ENCODE data around the gene CENPU.

The CENPU gene

GRCh38 chr4:184713887-184714286 lies 20.0 kb downstream of the CENPU start:
- Mint-ChIP-seq H3K27me3 (no peaks in the 10 kb centered on the region), H3K36me3 (ENCODE audit: low read depth) (peaks cover 17% of the 10 kb centered on the region), H3K4me1 (ENCODE audit: low read depth) (peaks cover 5% of the 10 kb centered on the region), H3K9me3 (no peaks in the 10 kb centered on the region), H3K27ac (no peak overlapping the region), H3K4me3 (no peak overlapping the region)
- intact Hi-C loops (cut with micrococcal nuclease) = no loop called here

GRCh38 chr4:184712322-184712721 lies 21.6 kb downstream of the CENPU start:
- H3K36me3 Mint-ChIP-seq (ENCODE audit: low read depth) = peaks cover 11% of the 10 kb centered on the region
- H3K27me3 Mint-ChIP-seq = no peaks in the 10 kb centered on the region
- H3K27ac Mint-ChIP-seq = no peak overlapping the region
- peaks cover 4% of the 10 kb centered on the region for H3K4me1 Mint-ChIP-seq (ENCODE audit: low read depth)
- H3K9me3 Mint-ChIP-seq = no peaks in the 10 kb centered on the region
- H3K4me3 Mint-ChIP-seq = no peak overlapping the region
- intact Hi-C loops (cut with micrococcal nuclease) = no loop called here

- no peak overlapping the region for H3K4me3 Mint-ChIP-seq
- H3K36me3 Mint-ChIP-seq (ENCODE audit: low read depth) = peaks cover 5% of the 10 kb centered on the region
- no peaks in the 10 kb centered on the region for H3K9me3 Mint-ChIP-seq
- H3K4me1 Mint-ChIP-seq (ENCODE audit: low read depth) = no peaks in the 10 kb centered on the region
- H3K27me3 Mint-ChIP-seq = no peaks in the 10 kb centered on the region
- intact Hi-C loops (cut with micrococcal nuclease) = no loop called here
- no peak overlapping the region for H3K27ac Mint-ChIP-seq
Measured at GRCh38 chr4:184706453-184706852, 27.4 kb downstream of the CENPU start.

- H3K4me1 Mint-ChIP-seq (ENCODE audit: low read depth) = no peaks in the 10 kb centered on the region
- no peak overlapping the region for H3K27ac Mint-ChIP-seq
- H3K4me3 Mint-ChIP-seq = no peak overlapping the region
- H3K27me3 Mint-ChIP-seq = no peaks in the 10 kb centered on the region
- no peaks in the 10 kb centered on the region for H3K9me3 Mint-ChIP-seq
- H3K36me3 Mint-ChIP-seq (ENCODE audit: low read depth) = peaks cover 5% of the 10 kb centered on the region
- intact Hi-C loops (cut with micrococcal nuclease) = no loop called here
Measured at GRCh38 chr4:184705692-184706091, 28.2 kb downstream of the CENPU start.

GRCh38 chr4:184702114-184702513 lies 31.8 kb downstream of the CENPU start:
- H3K4me1 Mint-ChIP-seq (ENCODE audit: low read depth) = no peaks in the 10 kb centered on the region
- H3K9me3 Mint-ChIP-seq = no peaks in the 10 kb centered on the region
- intact Hi-C loops (cut with micrococcal nuclease) = no loop called here
- no peaks in the 10 kb centered on the region for H3K27me3 Mint-ChIP-seq
- no peak overlapping the region for H3K4me3 Mint-ChIP-seq
- no peak overlapping the region for H3K27ac Mint-ChIP-seq
- H3K36me3 Mint-ChIP-seq (ENCODE audit: low read depth) = no peaks in the 10 kb centered on the region

GRCh38 chr4:184699941-184700340 lies 34.0 kb downstream of the CENPU start:
- intact Hi-C loops (cut with micrococcal nuclease) = no loop called here
- Mint-ChIP-seq H3K36me3 (ENCODE audit: low read depth) (no peaks in the 10 kb centered on the region), H3K4me3 (no peak overlapping the region), H3K9me3 (no peaks in the 10 kb centered on the region), H3K27me3 (no peaks in the 10 kb centered on the region), H3K27ac (no peak overlapping the region), H3K4me1 (ENCODE audit: low read depth) (no peaks in the 10 kb centered on the region)

- Mint-ChIP-seq H3K27me3 (no peaks in the 10 kb centered on the region), H3K4me3 (no peak overlapping the region), H3K4me1 (ENCODE audit: low read depth) (no peaks in the 10 kb centered on the region), H3K27ac (no peak overlapping the region), H3K9me3 (no peaks in the 10 kb centered on the region), H3K36me3 (ENCODE audit: low read depth) (peaks cover 17% of the 10 kb centered on the region)
- intact Hi-C loops (cut with micrococcal nuclease) = no loop called here
Measured at GRCh38 chr4:184697956-184698355, 35.9 kb downstream of the CENPU start.

GRCh38 chr4:184695178-184695896 lies 38.6 kb downstream of the CENPU start:
- Mint-ChIP-seq H3K4me3 (no peak overlapping the region), H3K4me1 (ENCODE audit: low read depth) (no peaks in the 10 kb centered on the region), H3K9me3 (no peaks in the 10 kb centered on the region), H3K36me3 (ENCODE audit: low read depth) (peaks cover 33% of the 10 kb centered on the region), H3K27ac (no peak overlapping the region), H3K27me3 (no peaks in the 10 kb centered on the region)
- intact Hi-C loops (cut with micrococcal nuclease) = no loop called here

- intact Hi-C loops (cut with micrococcal nuclease) = no loop called here
- Mint-ChIP-seq H3K27ac (no peak overlapping the region), H3K9me3 (no peaks in the 10 kb centered on the region), H3K4me1 (ENCODE audit: low read depth) (no peaks in the 10 kb centered on the region), H3K4me3 (no peak overlapping the region), H3K27me3 (no peaks in the 10 kb centered on the region), H3K36me3 (ENCODE audit: low read depth) (peaks cover 33% of the 10 kb centered on the region)
Measured at GRCh38 chr4:184694412-184694956, 39.4 kb downstream of the CENPU start.

GRCh38 chr4:184693056-184693455 lies 40.8 kb downstream of the CENPU start:
- Mint-ChIP-seq H3K27me3 (no peaks in the 10 kb centered on the region), H3K4me1 (ENCODE audit: low read depth) (no peaks in the 10 kb centered on the region), H3K27ac (no peak overlapping the region), H3K36me3 (ENCODE audit: low read depth) (peaks cover 33% of the 10 kb centered on the region), H3K9me3 (no peaks in the 10 kb centered on the region), H3K4me3 (no peak overlapping the region)
- intact Hi-C loops (cut with micrococcal nuclease) = no loop called here

GRCh38 chr4:184689681-184690080 lies 44.2 kb downstream of the CENPU start:
- Mint-ChIP-seq H3K27me3 (no peaks in the 10 kb centered on the region), H3K4me1 (ENCODE audit: low read depth) (peaks cover 8% of the 10 kb centered on the region), H3K9me3 (no peaks in the 10 kb centered on the region), H3K27ac (no peak overlapping the region), H3K4me3 (no peak overlapping the region), H3K36me3 (ENCODE audit: low read depth) (peaks cover 36% of the 10 kb centered on the region)
- intact Hi-C loops (cut with micrococcal nuclease) = no loop called here

GRCh38 chr4:184688447-184688846 lies 45.4 kb downstream of the CENPU start:
- H3K4me1 Mint-ChIP-seq (ENCODE audit: low read depth) = peaks cover 14% of the 10 kb centered on the region
- peaks cover 24% of the 10 kb centered on the region for H3K36me3 Mint-ChIP-seq (ENCODE audit: low read depth)
- H3K27ac Mint-ChIP-seq = no peak overlapping the region
- no peaks in the 10 kb centered on the region for H3K9me3 Mint-ChIP-seq
- H3K27me3 Mint-ChIP-seq = no peaks in the 10 kb centered on the region
- intact Hi-C loops (cut with micrococcal nuclease) = no loop called here
- H3K4me3 Mint-ChIP-seq = no peak overlapping the region

- peaks cover 22% of the 10 kb centered on the region for H3K36me3 Mint-ChIP-seq (ENCODE audit: low read depth)
- H3K4me3 Mint-ChIP-seq = no peak overlapping the region
- intact Hi-C loops (cut with micrococcal nuclease) = no loop called here
- no peaks in the 10 kb centered on the region for H3K9me3 Mint-ChIP-seq
- no peaks in the 10 kb centered on the region for H3K27me3 Mint-ChIP-seq
- no peak overlapping the region for H3K27ac Mint-ChIP-seq
- H3K4me1 Mint-ChIP-seq (ENCODE audit: low read depth) = peaks cover 14% of the 10 kb centered on the region
Measured at GRCh38 chr4:184688005-184688404, 45.9 kb downstream of the CENPU start.

GRCh38 chr4:184684491-184685189 lies 49.3 kb downstream of the CENPU start:
- H3K36me3 Mint-ChIP-seq (ENCODE audit: low read depth) = peaks cover 5% of the 10 kb centered on the region
- peak overlapping the region; percentile 54 for H3K4me3 Mint-ChIP-seq
- H3K27ac Mint-ChIP-seq = peak overlapping the region; percentile 84
- intact Hi-C loops (cut with micrococcal nuclease) = loop anchor here (5.0 kb wide), 1 partner anchor 37 kb away; the partner anchor contains the start of genes CASP3 and PRIMPOL
- H3K9me3 Mint-ChIP-seq = no peaks in the 10 kb centered on the region
- H3K27me3 Mint-ChIP-seq = no peaks in the 10 kb centered on the region
- peaks cover 31% of the 10 kb centered on the region for H3K4me1 Mint-ChIP-seq (ENCODE audit: low read depth)

Measured in dendritic cell treated with granulocyte-macrophage colony-stimulating factor and Interleukin-4, amounts not matched to agents 40 ng/mL and 50 ng/mL, for 4 days (primary cell).